AG10803 (cell line): ENCODE data around the gene KIAA1958.

Experiments used
- DNase-seq: peaks from one replicate; pipeline ENCODE4 v3.0.0; 2010; ENCODE audit warnings: low read depth
- H3K4me3 ChIP-seq: 2 replicates; pipeline ENCODE4 v1.5.1; 2011; ENCODE audit warnings: mild to moderate bottlenecking, low read length, control low read depth
- TF ChIP-seq, protein P1 (sequence below): conservative IDR thresholded peaks from 2 replicates; pipeline ENCODE4 v1.5.1; 2011; ENCODE audit warnings: mild to moderate bottlenecking, low read length, control low read depth, inconsistent platforms

KIAA1958 gene

DNA sequence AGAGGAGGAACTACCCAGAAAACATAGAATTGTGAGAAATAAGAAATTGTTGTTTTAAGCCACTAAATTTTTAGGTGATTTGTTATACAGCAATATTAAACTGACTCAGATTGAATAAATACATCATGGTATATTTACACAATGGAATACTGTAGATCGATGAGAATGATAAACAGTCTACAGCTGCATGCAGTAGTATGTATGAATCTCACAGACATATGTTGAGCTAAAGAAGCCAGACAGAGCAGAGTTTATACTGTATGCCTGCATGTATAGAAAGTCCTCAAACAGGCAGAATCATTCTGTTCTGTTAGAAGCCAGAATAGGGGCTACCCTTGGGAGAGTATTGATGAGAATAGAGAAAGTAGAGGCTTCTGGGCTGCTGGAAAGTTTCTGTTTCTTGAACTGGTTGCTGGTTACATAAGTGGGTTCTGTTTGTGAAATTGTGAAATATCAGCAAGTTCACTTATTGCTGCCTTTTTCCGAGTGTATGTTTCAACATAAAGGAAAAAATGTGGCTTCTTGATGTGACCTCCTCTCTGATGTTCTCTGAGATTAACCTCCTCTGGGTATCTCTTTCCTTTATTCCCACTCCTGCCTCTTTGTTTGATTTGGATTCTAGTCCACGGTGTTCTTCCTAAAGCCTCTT, 9.6 kb downstream of the KIAA1958 start:
- H3K4me3 ChIP-seq: no peak overlapping the region
- DNase-seq: no peak
- TF ChIP-seq, protein P1, sequence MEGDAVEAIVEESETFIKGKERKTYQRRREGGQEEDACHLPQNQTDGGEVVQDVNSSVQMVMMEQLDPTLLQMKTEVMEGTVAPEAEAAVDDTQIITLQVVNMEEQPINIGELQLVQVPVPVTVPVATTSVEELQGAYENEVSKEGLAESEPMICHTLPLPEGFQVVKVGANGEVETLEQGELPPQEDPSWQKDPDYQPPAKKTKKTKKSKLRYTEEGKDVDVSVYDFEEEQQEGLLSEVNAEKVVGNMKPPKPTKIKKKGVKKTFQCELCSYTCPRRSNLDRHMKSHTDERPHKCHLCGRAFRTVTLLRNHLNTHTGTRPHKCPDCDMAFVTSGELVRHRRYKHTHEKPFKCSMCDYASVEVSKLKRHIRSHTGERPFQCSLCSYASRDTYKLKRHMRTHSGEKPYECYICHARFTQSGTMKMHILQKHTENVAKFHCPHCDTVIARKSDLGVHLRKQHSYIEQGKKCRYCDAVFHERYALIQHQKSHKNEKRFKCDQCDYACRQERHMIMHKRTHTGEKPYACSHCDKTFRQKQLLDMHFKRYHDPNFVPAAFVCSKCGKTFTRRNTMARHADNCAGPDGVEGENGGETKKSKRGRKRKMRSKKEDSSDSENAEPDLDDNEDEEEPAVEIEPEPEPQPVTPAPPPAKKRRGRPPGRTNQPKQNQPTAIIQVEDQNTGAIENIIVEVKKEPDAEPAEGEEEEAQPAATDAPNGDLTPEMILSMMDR: no peak

DNA sequence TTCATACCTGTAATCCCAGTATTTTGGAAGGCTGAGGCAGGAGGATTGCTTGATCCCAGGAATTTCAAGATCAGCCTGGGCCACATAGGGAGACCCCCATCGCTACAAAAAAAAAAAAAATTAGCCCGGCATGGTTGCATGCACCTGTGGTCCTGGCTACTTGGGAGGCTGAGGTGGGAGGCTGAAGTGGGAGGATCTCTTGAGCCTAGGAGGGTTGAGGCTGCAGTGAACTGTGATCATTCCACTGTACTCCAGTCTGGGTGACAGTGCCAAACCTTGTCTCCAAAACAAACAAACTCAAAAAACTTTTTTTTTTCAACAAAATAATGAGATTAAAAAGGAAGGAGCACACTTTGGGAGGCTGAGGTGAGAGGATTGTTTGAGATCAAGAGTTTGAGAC, 14.2 kb downstream of the KIAA1958 start:
- no peak for DNase-seq
- TF ChIP-seq, protein P1: no peak
- no peak overlapping the region for H3K4me3 ChIP-seq

DNA sequence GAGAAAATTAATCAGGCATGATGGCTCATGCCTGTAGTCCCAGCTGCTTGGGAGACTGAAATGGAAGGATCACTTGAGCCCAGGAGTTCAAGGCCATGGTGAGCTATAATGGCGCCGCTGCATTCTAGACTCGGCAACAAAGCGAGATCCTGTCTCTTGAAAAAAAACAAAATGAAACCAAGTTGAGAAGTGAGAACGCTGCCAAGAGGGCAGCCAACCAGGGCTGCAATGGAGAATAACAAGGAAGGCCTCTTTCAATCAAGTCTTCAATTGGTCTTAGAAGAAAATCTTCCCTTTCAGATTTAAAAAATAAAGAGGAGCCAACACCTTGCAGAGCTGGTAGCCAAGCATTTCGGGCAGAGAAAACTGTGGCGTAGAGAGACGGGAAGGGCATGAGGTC, 14.7 kb downstream of the KIAA1958 start:
- DNase-seq: no peak
- TF ChIP-seq, protein P1: no peak
- H3K4me3 ChIP-seq: no peak overlapping the region

DNA sequence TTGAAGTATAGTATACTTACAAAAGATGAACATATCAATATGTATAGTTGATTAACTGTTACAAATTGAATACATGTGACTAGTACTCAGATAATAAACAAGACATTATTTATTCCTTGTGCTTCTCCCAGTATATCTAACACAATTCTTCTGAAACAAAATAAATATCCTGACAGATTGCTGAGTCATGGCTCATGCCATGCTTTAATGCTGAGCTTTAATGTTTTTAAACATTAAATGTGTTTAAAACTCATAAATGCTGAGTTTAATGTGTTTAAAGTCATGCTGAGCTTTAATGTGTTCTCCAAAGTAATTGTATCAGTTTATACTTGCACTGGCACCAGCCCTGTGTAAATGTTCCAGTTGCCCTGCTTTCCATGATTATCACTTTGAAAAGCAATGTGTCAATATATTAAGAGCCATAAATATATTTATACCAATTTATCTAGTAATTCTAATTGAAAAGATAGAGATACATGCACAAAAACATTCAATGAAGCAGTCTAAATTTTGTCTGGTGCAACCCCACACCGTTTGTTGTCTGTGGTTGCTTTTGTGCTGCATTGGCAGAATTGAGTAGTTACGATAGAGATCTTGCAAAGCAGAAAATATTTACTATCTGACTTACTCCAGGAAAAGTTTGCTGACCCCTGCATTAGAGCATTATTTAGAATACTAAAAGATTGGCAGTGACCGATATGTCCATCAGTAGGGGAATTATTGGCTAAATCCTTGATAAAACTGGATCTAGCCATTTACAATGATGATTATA, 15.7 kb downstream of the KIAA1958 start:
- DNase-seq: no peak
- no peak overlapping the region for H3K4me3 ChIP-seq
- TF ChIP-seq, protein P1: no peak

DNA sequence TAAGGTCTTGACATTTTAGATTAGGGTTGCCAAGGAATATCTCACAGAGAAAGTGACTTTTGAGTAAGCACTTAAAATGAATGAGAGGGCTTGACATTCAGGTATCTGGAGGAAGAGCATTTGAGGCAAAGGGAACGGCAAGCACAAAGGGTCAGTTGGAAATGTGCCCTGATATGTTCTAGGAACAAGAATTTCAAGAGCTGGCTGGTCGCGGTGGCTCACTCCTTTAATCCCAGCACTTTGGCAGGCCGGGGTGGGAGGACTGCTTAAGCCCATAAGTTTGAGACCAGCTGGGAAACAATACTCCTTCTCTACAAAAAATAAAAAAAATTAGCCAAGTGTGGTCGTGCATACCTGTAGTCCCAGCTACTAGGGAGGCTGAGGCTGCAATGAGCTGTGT, 16.5 kb downstream of the KIAA1958 start:
- H3K4me3 ChIP-seq: no peak overlapping the region
- no peak for DNase-seq
- TF ChIP-seq, protein P1: no peak

DNA sequence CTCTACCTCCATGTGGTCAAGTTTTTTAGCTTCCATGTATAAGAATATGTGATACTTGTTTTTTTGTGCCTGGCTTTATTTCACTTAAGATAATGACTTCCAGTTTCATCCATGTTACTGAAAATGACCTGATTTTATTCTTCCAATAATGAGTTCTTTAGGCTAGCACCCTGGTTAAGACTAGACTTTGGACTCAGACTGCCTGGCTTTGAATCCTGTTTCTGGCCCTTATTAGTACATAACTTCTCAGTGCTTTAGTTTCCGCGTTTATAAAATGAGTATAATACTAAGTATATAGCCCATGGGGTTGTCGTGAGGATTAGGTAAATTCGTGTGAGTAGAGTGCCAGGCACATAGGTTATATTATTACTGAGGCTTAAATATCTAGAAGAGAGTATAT, 18.5 kb downstream of the KIAA1958 start:
- TF ChIP-seq, protein P1: no peak
- DNase-seq: no peak
- H3K4me3 ChIP-seq: no peak overlapping the region

DNA sequence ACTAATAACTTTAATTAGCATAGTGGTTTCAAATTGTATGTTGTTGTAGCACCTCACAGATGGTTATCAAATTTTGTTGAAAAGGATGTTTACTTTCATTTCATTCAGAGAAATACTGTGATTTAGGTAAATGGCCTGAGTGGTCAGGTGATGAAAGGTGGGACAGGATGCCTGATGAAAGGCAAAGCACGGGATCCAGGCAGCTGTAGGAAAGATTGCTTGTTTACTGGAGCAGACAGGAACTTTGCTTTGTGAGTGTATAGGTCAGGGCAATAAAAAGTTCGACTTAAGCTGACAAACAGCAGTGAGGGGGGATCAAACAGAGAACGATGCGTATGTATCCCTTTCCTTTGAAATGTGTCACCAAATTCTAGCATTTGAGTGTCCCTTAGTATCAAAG, 19.0 kb downstream of the KIAA1958 start:
- no peak overlapping the region for H3K4me3 ChIP-seq
- TF ChIP-seq, protein P1: no peak
- DNase-seq: no peak
